Neuron (in vitro differentiated cells): ENCODE measurements around the gene BAHCC1.

Experiments
- H2AFZ ChIP-seq: one replicate; pipeline ENCODE4 v1.6.1; 2013; ENCODE audit warnings: low read depth, mild to moderate bottlenecking, inconsistent platforms, low read length, moderate library complexity
- H3K27me3 ChIP-seq: one replicate; pipeline ENCODE4 v1.6.1; 2013; ENCODE audit warnings: low read length; ENCODE audit not compliant: insufficient read depth
- H3K36me3 ChIP-seq: one replicate; pipeline ENCODE4 v1.6.1; 2013; ENCODE audit warnings: low read length; ENCODE audit not compliant: insufficient read depth
- H3K4me1 ChIP-seq: one replicate; pipeline ENCODE4 v1.6.1; 2013; ENCODE audit warnings: low read length; ENCODE audit not compliant: insufficient read depth
- H3K4me3 ChIP-seq: 2 replicates; pipeline ENCODE4 v1.5.1; 2013; ENCODE audit warnings: mild to moderate bottlenecking, low read length, moderate library complexity
- H3K9me3 ChIP-seq: one replicate; pipeline ENCODE4 v1.6.1; 2013; ENCODE audit warnings: low read length

Gene BAHCC1

DNA sequence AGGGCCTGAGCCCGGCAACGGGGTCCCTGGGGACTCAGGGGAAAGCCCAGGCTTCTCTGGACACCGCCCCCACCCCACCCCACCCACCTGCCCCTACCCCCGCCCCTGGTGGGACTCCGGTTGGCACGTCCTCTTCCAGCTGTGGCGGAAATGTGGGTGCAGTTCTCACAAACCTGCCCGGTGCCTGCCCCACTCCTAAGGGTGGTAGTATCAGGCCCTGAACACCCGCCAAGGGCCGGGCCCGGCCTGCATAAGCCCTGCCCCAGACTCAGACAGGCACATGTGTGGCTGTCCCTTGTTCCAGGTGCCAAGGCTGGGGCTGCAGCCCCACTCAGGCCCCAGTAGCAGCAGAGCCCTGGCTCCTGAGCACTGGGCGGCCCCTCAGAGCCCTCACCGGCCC, 59.2 kb downstream of the BAHCC1 start:
- Histone ChIP-seq H3K27me3 (no peaks in the 10 kb centered on the region), H2AFZ (no peak overlapping the region), H3K4me3 (no peak overlapping the region), H3K4me1 (peaks cover 18% of the 10 kb centered on the region), H3K36me3 (peaks cover 8% of the 10 kb centered on the region), H3K9me3 (peaks cover 13% of the 10 kb centered on the region)

DNA sequence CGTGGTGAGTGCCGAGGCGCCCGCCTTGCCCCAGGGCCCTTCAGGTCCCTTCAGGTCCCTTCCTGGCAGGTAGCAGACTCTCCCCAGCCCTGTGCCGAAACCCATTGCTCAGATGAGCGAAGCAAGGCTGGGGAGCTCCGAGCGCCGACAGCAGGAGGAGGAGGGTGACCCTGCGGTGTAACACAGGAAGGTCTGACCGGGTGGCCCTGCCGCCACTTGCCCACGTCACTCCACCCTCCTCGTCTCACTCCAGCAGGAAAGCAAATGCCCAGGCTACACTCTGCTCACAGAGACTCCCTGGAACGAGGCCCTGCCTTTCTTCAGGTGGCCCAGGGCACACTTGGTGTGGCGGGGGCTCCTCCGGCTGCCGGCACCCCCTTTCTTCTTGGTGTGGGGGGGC, 60.1 kb downstream of the BAHCC1 start:
- peaks cover 18% of the 10 kb centered on the region for H3K4me1 ChIP-seq

DNA sequence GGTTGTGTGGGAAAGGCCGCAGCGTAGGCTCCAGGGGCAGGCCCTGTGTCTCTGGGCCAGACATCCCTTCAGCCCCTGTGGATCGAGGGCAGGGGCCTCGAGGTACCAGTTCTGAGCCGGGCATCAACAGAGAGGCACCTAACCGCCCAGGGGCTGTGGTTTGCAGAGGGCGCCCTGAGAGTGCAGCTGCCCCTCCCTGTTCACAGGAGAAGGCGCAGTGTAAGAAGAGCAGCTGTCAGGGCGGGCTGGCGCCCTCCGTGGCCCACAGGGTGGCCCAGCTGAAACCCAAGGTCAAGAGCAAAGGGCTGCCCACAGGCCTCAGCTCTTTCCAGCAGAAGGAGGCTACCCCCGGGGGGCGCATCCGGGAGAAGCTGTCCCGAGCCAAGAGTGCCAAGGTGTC, 60.8 kb downstream of the BAHCC1 start:
- peaks cover 13% of the 10 kb centered on the region for H3K9me3 ChIP-seq
- H3K36me3 ChIP-seq: peaks cover 15% of the 10 kb centered on the region
- no peak overlapping the region for H3K4me3 ChIP-seq
- H3K27me3 ChIP-seq: no peaks in the 10 kb centered on the region
- no peak overlapping the region for H2AFZ ChIP-seq
- peaks cover 18% of the 10 kb centered on the region for H3K4me1 ChIP-seq

More for the DNA sequence above, 60.1 kb downstream of the BAHCC1 start:
- H2AFZ ChIP-seq: no peak overlapping the region
- no peak overlapping the region for H3K4me3 ChIP-seq
- H3K36me3 ChIP-seq: peaks cover 13% of the 10 kb centered on the region
- H3K27me3 ChIP-seq: no peaks in the 10 kb centered on the region
- peaks cover 13% of the 10 kb centered on the region for H3K9me3 ChIP-seq

DNA sequence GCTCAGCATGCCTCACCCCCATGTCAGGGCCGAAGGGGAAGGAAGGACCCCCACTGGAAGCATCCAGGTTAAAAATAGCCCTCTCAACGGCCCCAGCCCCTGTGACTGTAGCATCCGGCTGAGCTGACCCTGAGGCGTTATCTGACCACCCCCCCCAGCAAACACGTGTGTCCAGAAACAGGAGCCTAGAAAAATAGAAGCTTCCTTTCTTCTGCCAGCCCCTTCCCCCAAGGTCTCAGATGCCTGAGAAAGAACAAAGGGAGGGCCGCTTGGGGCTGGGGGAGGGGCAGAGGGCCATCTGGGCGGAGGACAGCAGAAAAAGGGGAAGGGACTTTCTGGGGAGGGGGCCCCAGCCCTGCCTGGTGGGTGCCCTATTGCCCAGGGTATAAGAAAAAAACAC, 61.5 kb downstream of the BAHCC1 start:
- peaks cover 21% of the 10 kb centered on the region for H3K36me3 ChIP-seq
- peaks cover 13% of the 10 kb centered on the region for H3K9me3 ChIP-seq
- no peak overlapping the region for H2AFZ ChIP-seq
- no peaks in the 10 kb centered on the region for H3K27me3 ChIP-seq
- H3K4me1 ChIP-seq: peaks cover 18% of the 10 kb centered on the region
- H3K4me3 ChIP-seq: no peak overlapping the region

DNA sequence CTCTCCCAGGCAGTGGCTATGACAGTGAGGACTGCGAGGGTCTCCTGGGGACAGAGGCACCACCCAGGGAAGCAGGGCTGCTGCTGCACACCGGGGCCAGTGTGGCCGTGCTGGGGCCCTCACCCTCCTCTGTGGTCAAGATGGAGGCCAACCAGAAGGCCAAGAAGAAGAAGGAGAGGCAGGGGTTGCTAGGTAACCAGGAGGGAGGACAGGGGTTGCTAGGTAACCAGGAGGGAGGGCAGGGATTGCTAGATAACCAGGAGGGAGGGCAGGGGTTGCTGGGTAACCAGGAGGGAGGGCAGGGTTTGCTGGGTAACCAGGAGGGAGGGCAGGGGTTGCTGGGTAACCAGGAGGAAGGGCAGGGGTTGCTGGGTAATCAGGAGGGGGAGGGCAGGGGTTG, 62.1 kb downstream of the BAHCC1 start:
- Histone ChIP-seq H3K27me3 (no peaks in the 10 kb centered on the region), H3K4me3 (no peak overlapping the region), H2AFZ (no peak overlapping the region), H3K36me3 (peaks cover 27% of the 10 kb centered on the region), H3K4me1 (peaks cover 18% of the 10 kb centered on the region), H3K9me3 (peaks cover 13% of the 10 kb centered on the region)

DNA sequence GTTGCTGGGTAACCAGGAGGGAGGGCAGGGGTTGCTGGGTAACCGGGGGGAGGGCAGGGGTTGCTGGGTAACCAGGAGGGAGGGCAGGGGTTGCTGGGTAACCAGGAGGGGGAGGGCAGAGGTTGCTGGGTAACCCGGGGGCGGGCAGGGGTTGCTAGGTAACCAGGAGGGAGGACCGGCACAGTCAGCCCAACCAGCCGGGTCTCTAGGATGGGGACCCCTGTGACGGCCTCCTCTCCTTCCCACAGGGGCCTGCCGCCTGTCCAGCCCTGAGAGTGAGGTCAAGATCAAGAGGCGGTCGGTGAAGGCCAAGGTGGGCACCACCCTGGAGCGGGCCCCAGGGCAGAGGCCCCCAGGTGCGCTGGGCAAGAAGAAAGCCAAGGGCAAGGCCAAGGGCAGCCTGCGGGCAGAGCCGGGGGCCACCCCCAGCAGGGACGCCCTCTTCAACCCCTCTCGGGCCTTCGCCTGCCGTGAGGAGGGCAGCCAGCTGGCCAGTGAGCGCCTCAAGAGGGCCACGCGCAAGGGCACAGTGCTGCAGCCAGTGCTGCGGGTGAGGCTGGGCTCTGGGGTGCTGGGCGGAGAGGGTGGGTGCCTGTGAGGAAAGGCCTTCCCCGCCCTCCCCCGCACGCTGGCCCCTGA, 62.8 kb downstream of the BAHCC1 start:
- Histone ChIP-seq H3K4me1 (peaks cover 18% of the 10 kb centered on the region), H3K9me3 (peaks cover 13% of the 10 kb centered on the region), H3K27me3 (no peaks in the 10 kb centered on the region), H3K4me3 (no peak overlapping the region), H3K36me3 (peaks cover 33% of the 10 kb centered on the region), H2AFZ (no peak overlapping the region)

DNA sequence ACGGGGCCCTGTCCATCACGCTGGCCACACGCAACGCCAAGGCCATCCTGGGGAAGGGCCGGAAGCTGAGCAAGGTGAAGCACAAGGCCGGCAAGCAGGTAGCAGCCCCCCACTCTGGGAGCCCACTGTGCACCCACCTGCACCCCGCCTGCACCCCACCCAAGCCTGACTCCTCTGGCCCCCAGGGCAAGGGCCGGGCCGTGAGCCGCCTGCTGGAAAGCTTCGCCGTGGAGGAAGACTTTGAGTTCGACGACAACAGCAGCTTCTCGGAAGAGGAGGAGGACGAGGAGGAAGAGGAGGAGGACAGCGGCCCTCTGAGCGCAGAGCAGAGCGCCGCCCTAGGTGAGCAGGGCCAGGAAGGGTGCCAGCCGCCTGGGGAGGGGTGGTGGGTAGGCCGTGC, 63.4 kb downstream of the BAHCC1 start:
- Histone ChIP-seq H3K4me3 (no peak overlapping the region), H3K27me3 (no peaks in the 10 kb centered on the region), H3K4me1 (peaks cover 18% of the 10 kb centered on the region), H2AFZ (no peak overlapping the region), H3K9me3 (peaks cover 13% of the 10 kb centered on the region), H3K36me3 (peaks cover 36% of the 10 kb centered on the region)

DNA sequence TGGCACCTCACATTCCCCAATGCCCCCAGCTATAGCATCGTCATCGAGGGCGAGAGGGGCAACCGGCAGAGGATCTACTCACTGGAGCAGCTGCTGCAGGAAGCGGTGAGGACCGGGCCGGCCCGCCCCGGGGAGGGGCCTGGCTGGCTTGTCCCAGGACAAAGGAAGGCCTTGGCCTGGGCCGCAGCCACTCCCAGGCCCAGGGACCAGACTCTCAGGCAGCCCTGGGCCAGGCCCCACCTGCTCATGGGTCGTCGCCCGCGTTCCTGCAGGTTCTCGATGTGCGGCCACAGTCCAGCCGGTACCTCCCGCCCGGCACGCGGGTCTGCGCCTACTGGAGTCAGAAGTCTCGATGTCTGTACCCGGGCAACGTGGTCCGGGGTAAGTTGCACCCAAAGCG, 64.0 kb downstream of the BAHCC1 start:
- Histone ChIP-seq H3K9me3 (peaks cover 13% of the 10 kb centered on the region), H2AFZ (no peak overlapping the region), H3K4me1 (peaks cover 18% of the 10 kb centered on the region), H3K27me3 (no peaks in the 10 kb centered on the region), H3K36me3 (peaks cover 39% of the 10 kb centered on the region), H3K4me3 (no peak overlapping the region)

DNA sequence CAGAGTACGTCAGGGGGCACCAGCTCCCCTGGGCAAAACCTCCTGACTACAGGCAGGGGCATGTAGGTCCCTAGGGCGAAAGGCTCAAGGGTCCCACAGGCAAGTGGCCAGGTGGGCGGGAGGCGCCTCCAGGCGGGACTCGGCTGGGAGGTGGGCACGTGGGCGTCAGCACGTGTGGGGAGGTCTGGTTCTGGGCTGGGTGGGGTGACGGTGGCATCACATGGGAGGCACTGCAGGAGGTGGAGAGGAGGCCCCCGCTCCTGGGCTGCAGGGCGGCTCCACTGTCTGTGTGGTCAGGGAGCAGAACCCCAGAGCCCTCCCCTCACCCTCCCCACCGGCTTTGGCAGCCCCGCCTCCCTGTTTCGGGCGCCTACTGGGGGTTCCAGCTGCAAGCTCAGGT, 64.6 kb downstream of the BAHCC1 start:
- Histone ChIP-seq H3K9me3 (peaks cover 13% of the 10 kb centered on the region), H3K27me3 (no peaks in the 10 kb centered on the region), H3K4me3 (no peak overlapping the region), H2AFZ (no peak overlapping the region), H3K36me3 (peaks cover 41% of the 10 kb centered on the region), H3K4me1 (peaks cover 18% of the 10 kb centered on the region)

DNA sequence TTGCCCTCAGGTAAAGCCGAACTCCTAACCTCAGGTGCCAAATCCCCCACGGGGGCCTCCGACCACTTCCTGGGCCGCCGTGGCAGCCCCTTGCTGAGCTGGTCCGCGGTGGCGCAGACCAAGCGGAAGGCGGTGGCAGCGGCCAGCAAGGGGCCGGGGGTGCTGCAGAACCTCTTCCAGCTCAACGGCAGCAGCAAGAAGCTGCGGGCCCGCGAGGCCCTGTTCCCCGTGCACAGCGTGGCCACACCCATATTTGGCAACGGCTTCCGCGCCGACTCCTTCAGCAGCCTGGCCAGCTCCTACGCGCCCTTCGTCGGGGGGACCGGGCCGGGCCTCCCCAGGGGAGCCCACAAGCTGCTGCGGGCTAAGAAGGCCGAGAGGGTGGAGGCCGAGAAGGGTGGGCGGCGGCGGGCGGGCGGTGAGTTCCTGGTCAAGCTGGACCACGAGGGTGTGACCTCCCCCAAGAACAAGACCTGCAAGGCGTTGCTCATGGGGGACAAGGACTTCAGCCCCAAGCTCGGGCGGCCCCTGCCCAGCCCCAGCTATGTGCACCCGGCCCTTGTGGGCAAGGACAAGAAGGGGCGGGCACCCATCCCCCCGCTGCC, 65.7 kb downstream of the BAHCC1 start:
- no peak overlapping the region for H2AFZ ChIP-seq
- peaks cover 41% of the 10 kb centered on the region for H3K36me3 ChIP-seq
- H3K9me3 ChIP-seq: peaks cover 13% of the 10 kb centered on the region
- no peak overlapping the region for H3K4me3 ChIP-seq
- H3K4me1 ChIP-seq: peaks cover 15% of the 10 kb centered on the region
- no peaks in the 10 kb centered on the region for H3K27me3 ChIP-seq

DNA sequence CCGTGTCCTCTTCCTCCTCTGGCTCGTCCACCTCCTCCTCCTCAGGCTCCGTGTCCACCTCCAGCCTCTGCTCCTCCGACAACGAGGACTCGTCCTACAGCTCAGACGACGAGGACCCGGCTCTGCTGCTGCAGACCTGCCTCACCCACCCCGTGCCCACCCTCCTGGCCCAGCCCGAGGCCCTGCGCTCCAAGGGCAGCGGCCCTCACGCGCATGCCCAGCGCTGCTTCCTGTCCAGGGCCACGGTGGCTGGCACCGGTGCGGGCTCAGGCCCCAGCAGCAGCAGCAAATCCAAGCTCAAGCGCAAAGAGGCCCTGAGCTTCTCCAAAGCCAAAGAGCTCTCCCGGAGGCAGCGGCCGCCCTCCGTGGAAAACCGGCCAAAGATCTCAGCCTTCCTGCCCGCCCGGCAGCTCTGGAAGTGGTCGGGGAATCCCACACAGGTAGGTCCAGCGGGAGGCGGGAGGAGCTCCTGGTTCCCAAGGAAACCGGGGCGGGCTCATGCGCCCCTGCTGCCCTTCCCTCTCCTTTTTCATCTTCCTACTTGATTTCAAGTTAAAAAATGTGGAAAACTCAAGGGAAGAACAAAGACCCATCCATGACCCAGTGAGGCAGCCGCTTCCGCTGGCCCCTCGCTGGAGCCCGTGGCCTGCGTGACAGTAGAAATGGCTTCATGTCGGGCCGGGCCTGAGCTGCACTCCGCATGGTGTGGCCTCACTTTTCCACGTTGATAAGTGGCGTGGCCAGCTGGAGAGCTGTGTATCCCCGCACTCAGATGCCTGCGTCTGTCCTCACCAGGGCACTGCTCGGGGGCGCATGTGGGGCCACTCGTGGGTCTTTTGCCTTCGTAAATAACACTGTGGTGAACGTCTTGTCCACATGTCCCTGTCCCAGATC, 66.6 kb downstream of the BAHCC1 start:
- Histone ChIP-seq H3K4me3 (no peak overlapping the region), H3K4me1 (peaks cover 6% of the 10 kb centered on the region), H3K27me3 (no peaks in the 10 kb centered on the region), H2AFZ (no peak overlapping the region), H3K36me3 (peaks cover 41% of the 10 kb centered on the region), H3K9me3 (peaks cover 13% of the 10 kb centered on the region)

DNA sequence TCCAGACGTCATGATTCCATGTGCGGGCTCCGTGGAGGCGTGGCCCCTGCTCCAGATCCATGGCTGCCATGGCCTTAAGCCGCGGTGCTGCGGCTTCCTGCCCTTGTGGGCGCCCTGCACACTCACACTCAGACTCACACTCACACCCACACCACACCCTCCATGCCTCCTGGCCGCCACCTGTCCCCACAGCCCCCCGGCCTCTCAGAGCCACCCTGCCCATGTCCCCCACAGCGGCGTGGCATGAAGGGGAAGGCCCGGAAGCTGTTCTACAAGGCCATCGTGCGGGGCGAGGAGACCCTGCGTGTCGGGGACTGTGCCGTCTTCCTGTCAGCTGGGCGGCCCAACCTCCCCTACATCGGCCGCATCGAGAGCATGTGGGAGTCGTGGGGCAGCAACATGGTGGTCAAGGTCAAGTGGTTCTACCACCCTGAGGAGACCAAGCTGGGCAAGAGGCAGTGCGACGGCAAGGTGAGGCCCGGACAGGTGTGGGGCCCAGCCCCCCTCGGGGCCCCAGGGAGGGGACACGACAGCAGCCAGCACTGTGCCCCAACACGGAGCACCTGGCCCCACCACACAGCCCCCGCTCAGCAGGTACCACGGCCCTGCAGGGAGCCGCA, 67.4 kb downstream of the BAHCC1 start:
- Histone ChIP-seq H3K36me3 (peaks cover 41% of the 10 kb centered on the region), H3K4me1 (no peaks in the 10 kb centered on the region), H2AFZ (no peak overlapping the region), H3K27me3 (no peaks in the 10 kb centered on the region), H3K9me3 (peaks cover 8% of the 10 kb centered on the region), H3K4me3 (no peak overlapping the region)

DNA sequence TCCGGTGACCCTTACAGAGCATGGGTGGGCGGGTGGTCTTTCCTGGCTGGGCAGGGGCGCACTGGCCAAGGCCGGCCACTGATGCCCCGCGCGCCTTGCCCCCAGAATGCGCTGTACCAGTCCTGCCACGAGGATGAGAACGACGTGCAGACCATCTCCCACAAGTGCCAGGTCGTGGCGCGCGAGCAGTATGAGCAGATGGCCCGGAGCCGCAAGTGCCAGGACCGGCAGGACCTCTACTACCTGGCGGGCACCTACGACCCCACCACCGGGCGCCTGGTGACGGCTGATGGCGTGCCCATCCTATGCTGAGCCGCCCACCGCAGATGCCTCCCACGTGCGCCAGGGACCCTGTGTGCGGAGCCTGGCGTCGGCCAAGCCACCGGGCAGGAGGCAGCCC, 68.2 kb downstream of the BAHCC1 start:
- H3K27me3 ChIP-seq: no peaks in the 10 kb centered on the region
- no peaks in the 10 kb centered on the region for H3K4me1 ChIP-seq

More for the DNA sequence above, 68.2 kb downstream of the BAHCC1 start:
- Histone ChIP-seq H3K36me3 (peaks cover 39% of the 10 kb centered on the region), H2AFZ (no peak overlapping the region), H3K9me3 (peaks cover 1% of the 10 kb centered on the region), H3K4me3 (no peak overlapping the region)
